Right atrium auricular region (tissue), 2 donors: ENCODE measurements around the gene C1orf185. TPM values are rescaled to one million over a fixed set of nuclear protein-coding genes. Genes with fewer than 3 reads are reported as not detected.

Experiments
- DNase-seq: peaks from one replicate; pipeline ENCODE4 v3.0.0-alpha.2; 2019; ENCODE audit warnings: low spot score
- H3K27ac ChIP-seq, 2 donors: fragments of 200-600 bp; sonication (generic); 1 replicate in 1 of 2; 2 replicates in 1 of 2; pipeline ENCODE4 v1.5.1; 2016 to 2019
- H3K27me3 ChIP-seq, 2 donors: fragments of 200-600 bp; sonication (generic); one replicate each; pipeline versions ENCODE4 v1.5.1 to v1.6.0; 2017 to 2019
- H3K36me3 ChIP-seq: fragments of 200-600 bp; sonication (generic); one replicate; pipeline ENCODE4 v1.5.1; 2016
- H3K4me1 ChIP-seq, 2 donors: fragments of 200-600 bp; sonication (generic); one replicate each; pipeline versions ENCODE4 v1.5.1 to v1.6.0; 2017 to 2019
- H3K4me3 ChIP-seq, 2 donors: fragments of 200-600 bp; sonication (generic); 1 replicate in 1 of 2; 2 replicates in 1 of 2; pipeline ENCODE4 v1.5.1; 2017 to 2019; ENCODE audit warnings: mild to moderate bottlenecking in 1 of 2, moderate library complexity in 1 of 2
- H3K9me3 ChIP-seq, 2 donors: fragments of 200-600 bp; sonication (generic); one replicate each; pipeline ENCODE4 v1.5.1; 2019
- total RNA-seq, 2 donors: library from RNA; depleted of rRNA; stranded (reverse); fragments of >200 nt; gene quantifications; one replicate each; pipeline ENCODE4 v1.1.0, GENCODE V29; 2016
- TF ChIP-seq, protein P1 (sequence below), 2 donors: fragments of 200-600 bp; sonication (generic); IDR thresholded peaks; one replicate each; pipeline ENCODE4 v1.5.1; 2019; ENCODE audit warnings: antibody characterized with exemption in 2 of 2

The C1orf185 gene
- total RNA-seq, result not detected

- no peaks in the 10 kb centered on the region for H3K27me3 ChIP-seq
- H3K4me3 ChIP-seq, result no peak within 1 kb of the TSS
- no peaks in the 10 kb centered on the region for H3K4me1 ChIP-seq
- H3K36me3 ChIP-seq, result no peaks in the 10 kb centered on the region
- H3K27ac ChIP-seq, result no peak within 1 kb of the TSS
- no peaks in the 10 kb centered on the region for H3K9me3 ChIP-seq
- TF ChIP-seq, protein P1, sequence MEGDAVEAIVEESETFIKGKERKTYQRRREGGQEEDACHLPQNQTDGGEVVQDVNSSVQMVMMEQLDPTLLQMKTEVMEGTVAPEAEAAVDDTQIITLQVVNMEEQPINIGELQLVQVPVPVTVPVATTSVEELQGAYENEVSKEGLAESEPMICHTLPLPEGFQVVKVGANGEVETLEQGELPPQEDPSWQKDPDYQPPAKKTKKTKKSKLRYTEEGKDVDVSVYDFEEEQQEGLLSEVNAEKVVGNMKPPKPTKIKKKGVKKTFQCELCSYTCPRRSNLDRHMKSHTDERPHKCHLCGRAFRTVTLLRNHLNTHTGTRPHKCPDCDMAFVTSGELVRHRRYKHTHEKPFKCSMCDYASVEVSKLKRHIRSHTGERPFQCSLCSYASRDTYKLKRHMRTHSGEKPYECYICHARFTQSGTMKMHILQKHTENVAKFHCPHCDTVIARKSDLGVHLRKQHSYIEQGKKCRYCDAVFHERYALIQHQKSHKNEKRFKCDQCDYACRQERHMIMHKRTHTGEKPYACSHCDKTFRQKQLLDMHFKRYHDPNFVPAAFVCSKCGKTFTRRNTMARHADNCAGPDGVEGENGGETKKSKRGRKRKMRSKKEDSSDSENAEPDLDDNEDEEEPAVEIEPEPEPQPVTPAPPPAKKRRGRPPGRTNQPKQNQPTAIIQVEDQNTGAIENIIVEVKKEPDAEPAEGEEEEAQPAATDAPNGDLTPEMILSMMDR (IDR thresholded peaks at IDR 0.05), result no peak
- DNase-seq, result no peak
These were observed at the start of gene C1orf185 for GRCh38 chr1:51101976-51102375. C1orf185 (plus strand) TSS chr1:51102228; CDS start chr1:51102234, 6 bp downstream.

GRCh38 chr1:51058858-51059257 lies 43.2 kb upstream of the C1orf185 start:
- H3K27me3 ChIP-seq, result no peaks in the 10 kb centered on the region
- H3K4me3 ChIP-seq, result no peak overlapping the region
- H3K9me3 ChIP-seq, result peaks cover 0 to 29% of the 10 kb centered on the region in 2 donors
- H3K27ac ChIP-seq, result no peak overlapping the region
- no peaks in the 10 kb centered on the region for H3K4me1 ChIP-seq
- TF ChIP-seq, protein P1 (IDR thresholded peaks at IDR 0.05), result no peak
- H3K36me3 ChIP-seq, result no peaks in the 10 kb centered on the region
- no peak for DNase-seq

- no peaks in the 10 kb centered on the region for H3K27me3 ChIP-seq
- no peaks in the 10 kb centered on the region for H3K4me1 ChIP-seq
- TF ChIP-seq, protein P1 (IDR thresholded peaks at IDR 0.05), result no peak
- H3K27ac ChIP-seq, result no peak overlapping the region
- no peak overlapping the region for H3K4me3 ChIP-seq
- peaks cover 0 to 28% of the 10 kb centered on the region in 2 donors for H3K9me3 ChIP-seq
- no peaks in the 10 kb centered on the region for H3K36me3 ChIP-seq
- DNase-seq, result no peak
These were observed 40.7 kb upstream of the C1orf185 start for GRCh38 chr1:51061231-51061918.

- no peak overlapping the region for H3K27ac ChIP-seq
- no peaks in the 10 kb centered on the region for H3K27me3 ChIP-seq
- H3K9me3 ChIP-seq, result peaks cover 0 to 11% of the 10 kb centered on the region in 2 donors
- no peak overlapping the region for H3K4me3 ChIP-seq
- DNase-seq, result no peak
- H3K36me3 ChIP-seq, result no peaks in the 10 kb centered on the region
- no peaks in the 10 kb centered on the region for H3K4me1 ChIP-seq
- TF ChIP-seq, protein P1 (IDR thresholded peaks at IDR 0.05), result no peak
These were observed 38.9 kb upstream of the C1orf185 start for GRCh38 chr1:51063121-51063520.

GRCh38 chr1:51070011-51070410 lies 32.0 kb upstream of the C1orf185 start:
- TF ChIP-seq, protein P1 (IDR thresholded peaks at IDR 0.05), result no peak
- Histone ChIP-seq H3K27me3 (no peaks in the 10 kb centered on the region), H3K4me3 (no peak overlapping the region), H3K27ac (no peak overlapping the region), H3K9me3 (no peaks in the 10 kb centered on the region), H3K4me1 (no peaks in the 10 kb centered on the region), H3K36me3 (no peaks in the 10 kb centered on the region)
- no peak for DNase-seq

DNA sequence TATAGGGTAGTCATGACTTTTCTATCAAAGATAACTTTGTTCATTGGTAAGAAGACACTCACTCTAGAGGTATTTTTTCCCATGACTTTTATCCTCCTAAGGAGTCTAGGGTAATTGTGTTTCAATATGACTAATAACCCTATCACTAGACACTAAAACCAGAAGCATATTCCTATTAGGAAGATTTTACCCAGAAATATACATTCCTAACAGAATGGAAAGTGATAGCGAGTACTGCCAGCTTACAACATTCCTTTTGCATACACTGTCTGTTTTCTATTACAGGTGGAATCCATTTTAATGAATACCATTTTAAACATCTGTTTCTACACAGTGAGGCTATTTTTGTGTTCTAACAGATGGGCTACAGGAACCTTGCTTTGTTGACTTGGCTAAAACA lies 31.4 kb upstream of the C1orf185 start:
- H3K4me3 ChIP-seq, result no peak overlapping the region
- no peaks in the 10 kb centered on the region for H3K36me3 ChIP-seq
- TF ChIP-seq, protein P1 (IDR thresholded peaks at IDR 0.05), result no peak
- DNase-seq, result no peak
- no peak overlapping the region for H3K27ac ChIP-seq
- no peaks in the 10 kb centered on the region for H3K4me1 ChIP-seq
- H3K27me3 ChIP-seq, result no peaks in the 10 kb centered on the region
- no peaks in the 10 kb centered on the region for H3K9me3 ChIP-seq
